C4-2B (cell line): ENCODE data around the gene PIK3R5.

Experiments
- ZFX ChIP-seq: fragments of 450-650 bp; IDR thresholded peaks from 2 replicates; pipeline ENCODE4 v1.6.1; 2017
- TF ChIP-seq, protein P1 (sequence below): fragments of 450-650 bp; conservative IDR thresholded peaks from 2 replicates; pipeline ENCODE4 v1.5.1; 2017; ENCODE audit warnings: mild to moderate bottlenecking

DNA sequence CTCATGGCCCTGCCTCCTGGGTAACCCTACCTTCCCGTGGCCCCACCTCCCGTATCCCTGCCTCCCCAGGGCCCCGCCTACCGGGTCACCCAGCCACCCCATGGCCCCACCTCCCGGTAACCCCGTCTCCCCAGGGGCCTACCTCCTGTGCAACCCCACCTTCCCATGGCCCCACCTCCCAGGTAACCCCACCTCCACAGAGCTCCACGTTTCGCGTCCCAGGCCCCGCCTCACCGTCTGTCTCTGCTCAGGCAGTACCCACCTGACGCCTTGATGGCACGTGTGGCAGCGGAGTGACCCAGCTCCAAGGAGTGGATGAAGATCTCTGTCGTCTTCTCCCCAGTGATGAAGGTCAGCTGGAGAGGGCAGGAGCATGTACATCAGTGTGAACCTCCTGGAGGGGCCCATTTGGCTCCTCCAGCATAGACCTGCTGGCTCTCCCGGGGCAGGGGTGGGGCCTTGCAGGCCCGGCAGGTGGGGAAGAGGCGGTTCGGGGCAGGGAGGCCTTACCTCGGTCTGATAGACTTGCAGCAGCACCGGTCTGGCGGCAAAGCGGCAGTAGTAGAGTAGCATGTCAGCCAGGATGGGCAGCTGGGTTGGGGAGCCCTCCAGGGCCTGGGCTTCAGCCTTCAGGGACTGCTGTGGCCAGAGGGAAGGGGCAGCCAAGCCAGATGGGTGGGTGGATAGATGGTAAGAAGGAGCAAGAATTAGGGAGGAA, 79.4 kb downstream of the PIK3R5 start:
- no peak for TF ChIP-seq ZFX
- TF ChIP-seq, protein P1, sequence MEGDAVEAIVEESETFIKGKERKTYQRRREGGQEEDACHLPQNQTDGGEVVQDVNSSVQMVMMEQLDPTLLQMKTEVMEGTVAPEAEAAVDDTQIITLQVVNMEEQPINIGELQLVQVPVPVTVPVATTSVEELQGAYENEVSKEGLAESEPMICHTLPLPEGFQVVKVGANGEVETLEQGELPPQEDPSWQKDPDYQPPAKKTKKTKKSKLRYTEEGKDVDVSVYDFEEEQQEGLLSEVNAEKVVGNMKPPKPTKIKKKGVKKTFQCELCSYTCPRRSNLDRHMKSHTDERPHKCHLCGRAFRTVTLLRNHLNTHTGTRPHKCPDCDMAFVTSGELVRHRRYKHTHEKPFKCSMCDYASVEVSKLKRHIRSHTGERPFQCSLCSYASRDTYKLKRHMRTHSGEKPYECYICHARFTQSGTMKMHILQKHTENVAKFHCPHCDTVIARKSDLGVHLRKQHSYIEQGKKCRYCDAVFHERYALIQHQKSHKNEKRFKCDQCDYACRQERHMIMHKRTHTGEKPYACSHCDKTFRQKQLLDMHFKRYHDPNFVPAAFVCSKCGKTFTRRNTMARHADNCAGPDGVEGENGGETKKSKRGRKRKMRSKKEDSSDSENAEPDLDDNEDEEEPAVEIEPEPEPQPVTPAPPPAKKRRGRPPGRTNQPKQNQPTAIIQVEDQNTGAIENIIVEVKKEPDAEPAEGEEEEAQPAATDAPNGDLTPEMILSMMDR = no peak
